AG10803 (cell line): ENCODE measurements around the gene TXNDC11.

ENCODE experiments used
- DNase-seq: peaks from one replicate; pipeline ENCODE4 v3.0.0; 2010; ENCODE audit warnings: low read depth
- H3K4me3 ChIP-seq: 2 replicates; pipeline ENCODE4 v1.5.1; 2011; ENCODE audit warnings: mild to moderate bottlenecking, low read length, control low read depth
- CTCF ChIP-seq: conservative IDR thresholded peaks from 2 replicates; pipeline ENCODE4 v1.5.1; 2011; ENCODE audit warnings: mild to moderate bottlenecking, low read length, control low read depth, inconsistent platforms

Gene TXNDC11

GRCh38 chr16:11672206-11673090 lies 70.2 kb downstream of the TXNDC11 start:
- TF ChIP-seq CTCF: no peak
- DNase-seq: no peak
- no peak overlapping the region for H3K4me3 ChIP-seq

GRCh38 chr16:11671676-11672075 lies 71.0 kb downstream of the TXNDC11 start:
- DNase-seq: no peak
- no peak overlapping the region for H3K4me3 ChIP-seq
- no peak for TF ChIP-seq CTCF

- DNase-seq: no peak
- TF ChIP-seq CTCF: no peak
- no peak overlapping the region for H3K4me3 ChIP-seq
Measured at GRCh38 chr16:11671271-11671670, 71.4 kb downstream of the TXNDC11 start.

GRCh38 chr16:11670171-11671131 lies 72.2 kb downstream of the TXNDC11 start:
- no peak overlapping the region for H3K4me3 ChIP-seq
- no peak for TF ChIP-seq CTCF
- DNase-seq: no peak

GRCh38 chr16:11669380-11670146 lies 73.1 kb downstream of the TXNDC11 start:
- peak overlapping the region; percentile 71 for H3K4me3 ChIP-seq
- no peak for TF ChIP-seq CTCF
- DNase-seq: peak; percentile 18

- no peak for TF ChIP-seq CTCF
- peak overlapping the region; percentile 71 for H3K4me3 ChIP-seq
- no peak for DNase-seq
Measured at GRCh38 chr16:11668623-11669379, 73.9 kb downstream of the TXNDC11 start.
